Measurements from ENCODE around the gene MRPS23.

DNA sequence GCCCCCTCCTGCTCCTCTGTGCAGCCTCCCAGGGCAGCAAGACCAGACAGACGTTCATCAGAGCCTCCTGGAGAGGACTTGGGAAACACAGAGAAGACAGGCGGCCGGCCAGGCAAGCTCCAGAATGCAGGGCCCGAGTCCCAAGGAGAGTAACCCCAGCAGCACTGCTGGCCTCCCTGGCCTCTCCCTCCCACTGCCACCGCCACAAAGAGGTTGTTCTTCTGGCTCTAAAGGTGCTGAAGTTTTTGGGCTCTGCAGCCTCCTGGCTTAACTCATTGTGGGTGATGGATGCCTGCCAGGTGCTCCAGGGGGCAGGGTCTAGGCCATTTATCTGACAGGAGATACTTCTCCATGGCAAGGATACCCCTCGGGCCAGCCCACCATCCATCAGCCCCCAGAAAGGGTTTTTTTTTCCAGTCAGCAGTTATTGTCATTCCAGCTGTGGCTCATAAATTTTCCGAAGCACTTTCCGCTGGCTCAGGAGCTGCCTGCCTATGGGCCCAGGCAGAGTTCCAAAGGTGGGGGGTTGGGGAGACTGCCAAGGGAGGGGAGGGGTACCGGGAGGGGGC is 32.0 kb upstream of the MRPS23 start:
- TF ChIP-seq ZNF114 (tag by site-specific recombination; IDR thresholded peaks at IDR 0.05) (no peak), FEZF1 (tag by site-specific recombination; IDR thresholded peaks at IDR 0.05) (no peak), KLF17 (tag by site-specific recombination; IDR thresholded peaks at IDR 0.05) (no peak), ATF2 (tag by site-specific recombination; IDR thresholded peaks at IDR 0.05; ENCODE audit: low read depth) (no peak)
